K562 treated with DMSO at 1 percent for 24 hours (cell line): ENCODE measurements around the gene NLGN4X. TPM values are rescaled to one million over a fixed set of nuclear protein-coding genes. Genes with fewer than 3 reads are reported as not detected.

Experiments used
- total RNA-seq: library from RNA; unstranded; fragments of 300-600 nt; gene quantifications from 2 replicates; pipeline ENCODE4 v1.2.3, GENCODE V29; 2022; ENCODE audit warnings: low read depth; ENCODE audit not compliant: insufficient read depth

NLGN4X gene
- 0.19 and 0.27 TPM in 2 replicates for total RNA-seq

DNA sequence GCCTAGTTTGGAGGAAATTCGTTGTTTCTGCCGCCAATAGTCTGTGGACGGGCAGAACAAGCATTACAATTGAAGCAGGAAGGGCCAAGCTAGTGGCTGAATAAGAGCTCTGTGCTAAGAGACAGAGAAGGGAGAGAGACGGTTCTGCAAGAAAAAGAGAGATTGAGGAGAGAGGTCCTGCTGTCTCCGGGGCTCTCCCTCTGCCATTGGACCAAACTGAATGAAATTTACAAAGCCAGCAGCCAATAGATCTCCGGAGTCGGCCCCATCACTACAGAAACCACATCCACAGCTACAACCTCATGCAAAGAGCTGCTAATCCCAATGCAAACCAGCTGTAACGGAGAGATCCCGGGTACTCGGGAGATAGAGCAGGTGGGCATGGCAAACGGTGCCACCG lies at the start of gene NLGN4X:
Gene NLGN4X, minus strand, starts transcription at position 148 of the 400 bp plus-strand sequence. CDS start 77,401 bp downstream, outside the sequence.

